Measurements from ENCODE around the gene AGAP1.

AGAP1 gene

DNA sequence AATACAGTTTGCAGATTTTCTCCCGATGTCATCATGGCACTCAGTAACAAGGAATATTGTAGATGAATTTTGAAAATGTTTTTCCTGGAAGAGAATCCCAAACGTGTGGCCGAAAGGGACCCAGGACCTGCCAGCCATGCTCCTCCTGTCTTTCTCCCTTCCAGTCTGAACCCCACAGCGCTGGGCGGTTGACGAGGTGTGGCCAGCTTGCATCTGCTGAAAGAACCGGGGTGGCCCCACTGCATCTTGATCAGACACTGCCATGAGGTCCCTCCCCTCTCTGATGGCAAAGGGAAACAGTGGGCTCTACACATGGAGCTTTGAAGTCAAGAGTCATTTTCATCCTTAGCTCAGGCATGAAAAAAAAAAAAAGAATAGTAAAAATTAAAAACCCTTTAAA lies 240.3 kb downstream of the AGAP1 start:
- TF ChIP-seq, protein P1, sequence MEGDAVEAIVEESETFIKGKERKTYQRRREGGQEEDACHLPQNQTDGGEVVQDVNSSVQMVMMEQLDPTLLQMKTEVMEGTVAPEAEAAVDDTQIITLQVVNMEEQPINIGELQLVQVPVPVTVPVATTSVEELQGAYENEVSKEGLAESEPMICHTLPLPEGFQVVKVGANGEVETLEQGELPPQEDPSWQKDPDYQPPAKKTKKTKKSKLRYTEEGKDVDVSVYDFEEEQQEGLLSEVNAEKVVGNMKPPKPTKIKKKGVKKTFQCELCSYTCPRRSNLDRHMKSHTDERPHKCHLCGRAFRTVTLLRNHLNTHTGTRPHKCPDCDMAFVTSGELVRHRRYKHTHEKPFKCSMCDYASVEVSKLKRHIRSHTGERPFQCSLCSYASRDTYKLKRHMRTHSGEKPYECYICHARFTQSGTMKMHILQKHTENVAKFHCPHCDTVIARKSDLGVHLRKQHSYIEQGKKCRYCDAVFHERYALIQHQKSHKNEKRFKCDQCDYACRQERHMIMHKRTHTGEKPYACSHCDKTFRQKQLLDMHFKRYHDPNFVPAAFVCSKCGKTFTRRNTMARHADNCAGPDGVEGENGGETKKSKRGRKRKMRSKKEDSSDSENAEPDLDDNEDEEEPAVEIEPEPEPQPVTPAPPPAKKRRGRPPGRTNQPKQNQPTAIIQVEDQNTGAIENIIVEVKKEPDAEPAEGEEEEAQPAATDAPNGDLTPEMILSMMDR (conservative IDR thresholded peaks at IDR 0.05; ENCODE audit: low read depth, low read length) = no peak
- H3K4me3 ChIP-seq (ENCODE audit: low read depth, low read length) = no peak overlapping the region
- DNase-seq (ENCODE audit: low read depth) = no peak

DNA sequence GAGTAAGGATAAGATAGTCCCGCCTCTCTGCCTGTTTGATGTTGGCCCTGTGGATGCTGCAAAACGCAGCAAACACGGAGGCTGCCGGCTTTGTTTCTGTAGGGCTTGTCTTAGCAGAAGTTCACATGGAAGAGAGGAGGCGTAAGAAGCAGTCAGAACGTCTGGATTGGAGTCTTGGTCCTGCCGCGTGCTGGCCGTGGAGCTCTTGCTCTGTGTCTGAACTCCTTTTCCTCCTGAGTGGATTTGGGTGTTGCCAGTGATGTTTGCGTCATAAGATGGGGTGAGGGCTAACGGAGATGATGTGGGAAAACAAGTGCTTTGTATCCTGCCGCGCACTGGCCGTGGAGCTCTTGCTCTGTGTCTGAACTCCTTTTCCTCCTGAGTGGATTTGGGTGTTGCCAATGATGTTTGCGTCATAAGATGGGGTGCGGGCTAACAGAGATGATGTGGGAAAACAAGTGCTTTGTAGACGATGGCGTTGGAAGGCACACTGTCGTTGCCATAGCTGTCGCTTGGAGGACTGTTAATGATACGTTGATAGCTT lies 240.9 kb downstream of the AGAP1 start:
- DNase-seq (ENCODE audit: low read depth) = no peak
- TF ChIP-seq, protein P1 (conservative IDR thresholded peaks at IDR 0.05; ENCODE audit: low read depth, low read length) = no peak
- no peak overlapping the region for H3K4me3 ChIP-seq (ENCODE audit: low read depth, low read length)

DNA sequence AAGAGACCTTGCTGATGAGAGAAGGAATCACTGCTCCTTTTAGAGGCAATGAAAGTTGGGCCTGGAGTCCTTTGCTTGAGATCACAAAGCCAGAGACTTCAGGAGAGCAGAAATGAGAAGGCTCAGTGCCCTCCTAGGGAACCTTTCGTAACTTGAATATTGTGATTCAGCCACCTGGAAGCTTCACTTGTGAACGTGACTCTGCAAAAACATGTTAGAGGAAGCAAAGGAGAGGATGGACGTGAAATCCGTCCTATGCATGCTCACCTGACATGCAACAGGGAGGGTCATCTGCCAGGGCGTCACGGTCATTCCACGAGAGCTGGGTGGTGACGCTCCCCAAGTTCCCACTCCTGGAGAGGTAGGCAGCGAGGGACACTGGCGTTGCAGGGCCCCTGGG lies 243.6 kb downstream of the AGAP1 start:
- H3K4me3 ChIP-seq (ENCODE audit: low read depth, low read length) = no peak overlapping the region
- TF ChIP-seq, protein P1 (conservative IDR thresholded peaks at IDR 0.05; ENCODE audit: low read depth, low read length) = no peak
- no peak for DNase-seq (ENCODE audit: low read depth)

DNA sequence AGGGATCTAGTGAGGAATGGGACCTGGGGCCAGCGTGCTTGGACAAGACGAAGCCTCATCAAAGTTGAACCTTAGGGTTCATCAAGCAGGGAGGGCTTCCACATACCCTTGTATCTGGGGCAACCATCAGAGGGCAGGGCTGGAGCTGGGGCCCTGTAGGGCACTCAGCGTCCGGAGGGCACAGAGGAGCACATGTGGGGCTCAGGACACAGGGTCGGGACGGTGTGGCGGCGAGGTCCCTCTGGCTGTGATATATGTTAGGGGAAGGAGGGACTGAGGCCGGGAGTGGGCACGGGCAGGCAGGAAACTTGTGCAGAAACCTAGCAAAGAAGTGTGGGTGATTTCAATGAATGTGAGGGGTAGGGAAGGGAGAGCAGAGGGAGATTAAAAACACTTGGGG lies 244.0 kb downstream of the AGAP1 start:
- no peak overlapping the region for H3K4me3 ChIP-seq (ENCODE audit: low read depth, low read length)
- no peak for DNase-seq (ENCODE audit: low read depth)
- TF ChIP-seq, protein P1 (conservative IDR thresholded peaks at IDR 0.05; ENCODE audit: low read depth, low read length) = no peak

DNA sequence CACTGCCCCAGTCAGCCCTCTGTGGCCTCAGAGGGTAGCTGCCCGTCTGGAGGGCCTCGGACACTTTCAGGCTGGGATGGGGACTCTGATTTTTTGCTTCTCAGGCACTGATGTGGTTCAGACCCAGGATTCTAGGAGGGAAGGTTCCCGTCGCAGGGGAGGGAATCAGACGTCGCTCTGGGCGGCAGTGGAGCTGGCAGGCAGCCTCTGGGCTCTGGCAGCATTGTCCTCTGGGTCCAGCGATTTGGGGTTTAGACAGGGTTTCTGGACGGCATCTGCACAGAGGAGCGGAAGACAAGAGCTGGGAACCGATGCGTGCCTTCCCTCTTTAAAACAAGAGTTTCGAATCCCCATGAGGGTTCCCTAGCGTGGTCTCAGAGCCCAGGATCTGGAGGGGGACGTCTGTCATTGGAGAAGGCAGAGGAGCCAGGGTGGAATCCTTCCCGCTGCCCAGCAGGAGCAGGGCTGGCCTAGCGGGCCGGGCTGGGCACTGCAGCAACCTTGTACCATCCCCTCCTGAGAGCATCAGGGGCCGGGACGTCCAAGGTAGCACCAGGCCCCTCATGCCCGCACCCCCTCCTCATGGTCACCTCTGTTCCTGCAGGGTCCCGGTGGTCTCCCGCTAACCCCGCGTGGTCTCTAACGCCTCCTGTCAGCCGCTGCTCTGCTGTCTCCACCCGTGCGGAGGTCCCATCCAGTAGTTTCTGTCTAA lies 246.0 kb downstream of the AGAP1 start:
- no peak overlapping the region for H3K4me3 ChIP-seq (ENCODE audit: low read depth, low read length)
- no peak for DNase-seq (ENCODE audit: low read depth)
- TF ChIP-seq, protein P1 (conservative IDR thresholded peaks at IDR 0.05; ENCODE audit: low read depth, low read length) = no peak

DNA sequence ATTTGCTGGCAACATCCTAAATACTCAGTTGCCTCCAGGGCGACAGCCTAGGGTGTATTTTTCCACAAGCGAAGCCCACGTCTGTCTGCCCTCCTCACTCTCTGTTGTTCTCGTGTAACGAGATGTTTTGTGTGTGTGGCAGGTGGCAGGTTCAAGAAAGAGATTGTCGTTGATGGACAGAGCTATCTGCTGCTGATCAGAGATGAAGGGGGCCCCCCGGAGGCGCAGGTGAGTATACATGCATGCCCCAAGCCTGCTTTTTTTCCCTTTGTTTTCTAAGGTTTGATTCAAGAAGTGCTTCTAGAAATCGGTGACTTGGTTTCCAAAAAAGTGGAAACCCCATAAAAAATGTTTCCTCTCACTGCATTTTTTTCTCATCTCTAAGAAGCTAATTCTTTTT lies 247.0 kb downstream of the AGAP1 start:
- no peak overlapping the region for H3K4me3 ChIP-seq (ENCODE audit: low read depth, low read length)
- TF ChIP-seq, protein P1 (conservative IDR thresholded peaks at IDR 0.05; ENCODE audit: low read depth, low read length) = peak; percentile 47
- DNase-seq (ENCODE audit: low read depth) = peak; percentile 21

DNA sequence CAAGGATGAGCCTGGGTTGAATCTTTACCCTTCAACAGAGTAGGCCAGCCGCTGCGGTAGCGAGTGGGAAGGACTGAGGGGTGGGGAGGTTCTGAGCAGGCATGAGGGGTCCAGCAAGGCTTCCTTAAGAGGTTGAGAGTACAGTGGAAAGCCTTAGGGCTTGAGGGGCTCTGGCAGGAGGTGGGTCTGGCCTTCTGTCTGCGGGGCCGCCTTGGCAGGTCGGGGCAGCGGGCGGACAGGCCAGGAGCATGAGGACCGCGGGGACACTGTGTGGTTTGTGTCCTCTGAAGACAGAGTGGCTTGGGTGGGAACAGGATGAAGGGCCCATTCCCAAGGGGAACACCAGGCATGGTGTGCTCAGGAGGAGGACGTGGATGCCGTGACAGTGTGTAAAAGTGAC lies 250.3 kb downstream of the AGAP1 start:
- TF ChIP-seq, protein P1 (conservative IDR thresholded peaks at IDR 0.05; ENCODE audit: low read depth, low read length) = no peak
- H3K4me3 ChIP-seq (ENCODE audit: low read depth, low read length) = no peak overlapping the region
- no peak for DNase-seq (ENCODE audit: low read depth)
